Mesodermal cell (in vitro differentiated cells): ENCODE measurements around the gene PRKCG.
"Not testable (repeated sequence)": the region's sequence is repeated elsewhere in the genome, so short reads cannot be mapped to it uniquely, and the experiment has no call there.

Experiments used
- H3K27ac ChIP-seq: 2 replicates; pipeline ENCODE4 v1.7.0; 2013; ENCODE audit warnings: mild to moderate bottlenecking, low read depth, low read length, moderate library complexity; ENCODE audit not compliant: severe bottlenecking
- H3K36me3 ChIP-seq: 2 replicates; pipeline ENCODE4 v1.7.1; 2013; ENCODE audit warnings: mild to moderate bottlenecking, low read length, moderate library complexity; ENCODE audit not compliant: control insufficient read depth, insufficient read depth
- H3K4me1 ChIP-seq: one replicate; pipeline ENCODE4 v1.7.1; 2013; ENCODE audit warnings: mild to moderate bottlenecking, low read length; ENCODE audit not compliant: insufficient read depth, control insufficient read depth, poor library complexity, severe bottlenecking
- H3K4me3 ChIP-seq: 2 replicates; pipeline ENCODE4 v1.7.0; 2013; ENCODE audit warnings: low read length, control low read depth, mild to moderate bottlenecking; ENCODE audit not compliant: insufficient read depth, poor library complexity, severe bottlenecking; ENCODE audit errors: extremely low read depth
- H3K9me3 ChIP-seq: 2 replicates; pipeline ENCODE4 v1.7.1; 2013; ENCODE audit warnings: mild to moderate bottlenecking, low read length, moderate library complexity; ENCODE audit not compliant: control insufficient read depth
- WGBS, 2 experiments: methylation state at CpG; one replicate each; pipeline ENCODE4 v1.1.5; 2013; ENCODE audit warnings: missing lambda C conversion rate in 2 of 2; ENCODE audit not compliant: insufficient coverage in 2 of 2; 5-methylcytosine and 5-hydroxymethylcytosine counted together

PRKCG gene

DNA sequence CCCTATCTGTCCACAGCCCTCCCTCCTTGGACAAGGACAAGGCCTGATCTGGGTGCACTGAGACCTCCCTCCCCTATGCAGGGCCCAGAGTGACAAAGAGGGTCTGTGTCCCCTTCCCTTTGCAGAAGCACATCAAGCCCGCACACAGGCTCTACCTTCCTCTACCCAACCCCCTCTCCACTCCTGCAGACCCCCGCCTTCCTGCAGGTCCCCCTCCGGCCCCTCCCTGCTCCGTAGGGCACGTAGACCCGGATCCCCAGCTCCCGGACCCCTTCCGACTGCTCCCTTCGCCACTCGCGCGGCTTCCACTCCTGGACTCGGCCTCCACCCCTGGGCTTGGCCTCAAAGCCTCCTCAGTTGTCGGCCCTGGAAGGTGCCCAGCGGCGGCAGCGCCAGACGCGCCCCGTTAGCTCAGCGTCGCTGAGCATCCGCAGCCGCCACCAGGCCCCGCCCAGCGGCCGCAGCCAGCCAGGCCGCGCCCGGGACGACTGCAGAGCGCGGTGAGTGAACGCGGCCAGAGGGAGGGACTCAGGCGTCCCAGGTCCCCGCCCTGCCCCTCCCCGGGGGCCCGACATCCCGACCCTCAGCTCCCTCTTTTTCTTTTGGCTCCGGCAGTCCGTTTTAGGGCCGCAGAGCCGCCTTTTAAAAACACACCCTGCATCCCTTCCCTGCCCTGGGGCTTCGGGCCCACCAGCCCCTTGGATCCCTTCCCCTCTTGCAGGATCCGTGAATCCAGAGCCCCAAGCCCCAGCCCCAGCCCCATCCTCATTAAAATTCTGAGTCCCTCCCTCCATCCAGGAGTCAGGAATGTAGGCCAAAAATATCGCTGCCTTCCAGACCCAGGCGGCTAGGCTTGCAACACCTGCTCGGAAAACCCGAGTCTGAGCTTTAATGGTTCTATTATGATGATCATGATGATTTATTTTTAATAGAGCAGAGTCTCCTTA is 15.8 kb upstream of the PRKCG start:
- Histone ChIP-seq H3K36me3 (peaks cover 7% of the 10 kb centered on the region), H3K27ac (peak overlapping the region; percentile 100), H3K9me3 (no peaks in the 10 kb centered on the region), H3K4me1 (peaks cover 11% of the 10 kb centered on the region), H3K4me3 (peak overlapping the region; percentile 41)
- WGBS, 2 experiments, result 0 to 1% methylated on average over 35 to 40 of the region's 50 CpGs

DNA sequence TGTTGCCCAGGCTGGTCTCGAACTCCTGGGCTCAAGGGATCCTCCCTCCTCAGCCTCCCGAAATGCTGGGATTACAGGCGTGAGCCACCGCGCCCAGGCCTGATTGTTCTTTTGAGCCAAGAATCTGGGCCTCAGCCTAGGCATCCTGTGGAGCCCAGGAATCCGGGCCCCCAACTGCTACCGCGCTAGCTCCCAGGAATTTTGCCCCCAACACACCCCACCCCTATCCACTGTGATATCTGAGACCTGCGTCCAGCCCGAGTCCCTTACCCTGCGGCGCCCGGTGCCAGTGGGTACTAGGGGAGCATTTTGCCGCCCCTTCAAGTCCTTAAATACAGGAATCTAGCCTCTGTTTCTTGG is 15.2 kb upstream of the PRKCG start:
- Histone ChIP-seq H3K36me3 (peaks cover 13% of the 10 kb centered on the region), H3K27ac (peak overlapping the region; percentile 100), H3K9me3 (no peaks in the 10 kb centered on the region), H3K4me1 (peaks cover 13% of the 10 kb centered on the region), H3K4me3 (peak overlapping the region; percentile 41)
- WGBS, 2 experiments, result 9 to 12% methylated on average over 8 to 12 of the region's 14 CpGs

DNA sequence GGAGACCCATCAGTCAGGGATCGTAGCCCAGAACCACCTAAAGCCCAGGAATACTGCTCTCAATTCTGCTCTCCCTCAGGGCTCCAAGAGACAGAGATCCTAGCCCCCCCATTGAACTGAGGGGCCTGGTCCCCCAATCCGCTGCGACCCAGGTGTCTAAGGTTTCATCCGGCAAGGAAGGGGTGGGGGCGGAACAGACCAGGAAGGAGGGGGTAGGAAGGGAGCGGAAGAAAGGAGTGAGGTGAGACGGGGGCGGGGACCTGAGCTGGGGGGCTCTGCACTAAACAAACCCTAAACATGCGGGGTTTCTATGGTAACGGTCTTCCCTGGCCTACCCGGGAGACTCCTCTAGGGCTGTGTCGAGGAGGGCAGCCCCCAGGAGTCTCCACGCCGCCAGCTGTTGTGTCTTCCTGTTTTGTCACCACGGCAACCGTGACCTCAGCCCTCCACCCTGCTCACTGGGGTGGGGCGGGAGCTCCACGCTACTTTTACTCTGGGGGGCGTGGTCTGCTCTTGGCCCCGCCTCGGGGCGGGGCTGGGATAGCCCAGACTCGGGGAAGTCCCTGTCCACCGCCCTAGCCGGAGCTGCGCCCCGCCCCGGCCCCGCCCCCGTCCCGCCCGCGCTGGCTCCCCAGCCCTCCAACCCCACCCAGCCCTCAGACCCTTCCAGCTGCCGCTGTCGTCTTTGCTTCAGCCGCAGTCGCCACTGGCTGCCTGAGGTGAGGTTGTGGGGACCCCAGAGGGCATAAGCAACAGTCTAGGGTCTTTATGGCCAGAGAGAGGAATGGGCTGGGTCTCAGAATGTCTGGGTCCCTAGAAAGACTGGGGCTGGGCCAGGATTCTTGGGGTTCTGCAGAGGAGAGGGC is 14.5 kb upstream of the PRKCG start, which contains the start of gene MYADM:
Gene MYADM (plus strand): TSS at position 659 of the 866 bp plus-strand sequence. CDS start 5,647 bp downstream, outside the sequence.
- Histone ChIP-seq H3K4me3 (peak within 1 kb of the TSS; percentile 85), H3K27ac (peak within 1 kb of the TSS; percentile 100), H3K9me3 (no peaks in the 10 kb centered on the region), H3K4me1 (peaks cover 13% of the 10 kb centered on the region), H3K36me3 (peaks cover 20% of the 10 kb centered on the region)
- 1 to 3% methylated on average over 16 to 19 of the region's 37 CpGs for WGBS, 2 experiments

DNA sequence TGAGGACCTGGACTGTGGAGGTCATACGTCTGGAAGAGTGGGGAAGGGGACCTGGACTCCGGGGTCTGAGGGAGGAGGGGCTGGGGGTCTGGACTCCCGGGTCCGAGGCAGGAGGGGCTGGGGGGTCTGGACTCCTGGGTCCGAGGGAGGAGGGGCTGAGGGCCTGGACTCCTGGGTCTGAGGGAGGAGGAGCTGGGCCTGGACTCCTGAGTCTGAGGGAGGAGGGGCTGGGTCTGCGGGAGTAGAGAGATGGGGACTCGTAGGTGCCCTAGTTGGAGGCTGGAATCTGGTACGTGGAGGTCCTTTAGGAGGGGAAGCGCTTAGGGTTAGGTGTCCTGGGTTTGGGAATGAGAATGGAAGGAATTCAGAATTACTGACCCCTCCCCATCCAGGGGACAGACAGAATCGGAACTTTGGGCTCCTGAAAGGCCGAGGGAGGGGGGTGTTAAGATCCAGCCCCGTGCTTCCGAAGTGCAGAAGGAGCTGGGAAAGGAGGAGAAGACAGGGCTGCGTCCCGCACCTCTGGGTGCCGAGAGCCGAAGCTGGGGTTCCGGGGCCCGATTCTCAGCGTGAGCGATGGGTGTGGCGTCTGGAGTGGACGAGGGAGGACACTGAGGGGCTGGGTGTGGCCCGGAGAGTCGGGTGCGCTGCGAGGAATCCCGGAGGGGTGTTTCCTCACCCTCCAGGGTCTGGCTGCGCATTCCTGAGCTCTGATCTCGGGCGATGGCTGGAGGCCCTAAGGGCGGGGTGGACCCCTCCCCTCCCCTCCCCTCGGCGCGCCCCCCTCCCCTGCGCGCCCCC is 13.7 kb upstream of the PRKCG start:
- Histone ChIP-seq H3K9me3 (no peaks in the 10 kb centered on the region), H3K36me3 (peaks cover 28% of the 10 kb centered on the region), H3K4me1 (peaks cover 13% of the 10 kb centered on the region), H3K4me3 (peak overlapping the region; percentile 85), H3K27ac (peak overlapping the region; percentile 97)
- WGBS, 2 experiments, result 0 to 1% methylated on average over 19 to 22 of the region's 37 CpGs

DNA sequence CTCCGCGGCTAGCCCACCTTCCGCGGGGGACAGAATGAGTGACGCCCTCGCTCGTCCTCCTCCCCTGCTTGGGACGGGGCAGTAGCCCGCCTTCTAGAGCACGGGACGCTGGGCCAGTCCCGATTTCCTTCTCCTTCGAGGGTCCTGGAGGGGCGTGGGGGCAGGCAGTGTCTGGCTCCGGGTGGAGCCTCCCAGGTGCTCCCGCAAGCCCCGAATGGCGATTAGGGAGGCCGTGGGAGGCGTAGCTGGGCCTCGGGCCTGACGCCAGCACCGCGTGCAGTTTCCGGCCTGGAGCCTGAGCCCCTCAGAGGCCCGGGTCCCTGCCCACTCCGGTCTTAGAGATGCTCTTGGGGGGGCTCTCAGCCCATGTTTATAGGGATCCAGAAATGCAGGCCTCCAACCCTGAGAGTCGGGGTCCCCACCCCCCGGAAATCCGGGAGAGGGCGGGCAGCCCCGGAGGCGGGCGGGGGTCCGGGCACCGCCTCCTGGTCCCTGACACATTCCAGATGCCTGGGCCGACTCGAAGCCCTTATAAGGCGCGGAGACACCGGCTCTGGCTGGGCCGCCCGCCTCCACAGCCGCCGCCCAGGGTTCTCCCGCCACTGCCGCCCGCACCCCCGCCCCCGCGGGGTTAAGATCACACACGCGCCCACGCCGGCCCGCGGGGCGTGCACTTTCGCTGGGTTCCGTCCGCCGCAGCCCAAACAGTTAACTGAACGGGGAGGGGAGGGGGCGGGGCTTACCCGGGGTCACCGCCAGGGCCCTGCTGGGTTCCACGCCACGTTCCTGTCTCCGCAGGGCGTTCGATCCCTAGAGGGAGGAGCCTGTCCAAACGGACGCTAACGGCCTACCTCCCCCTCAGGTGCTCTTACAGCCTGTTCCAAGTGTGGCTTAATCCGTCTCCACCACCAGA is 12.8 kb upstream of the PRKCG start:
- H3K4me1 ChIP-seq, result peaks cover 15% of the 10 kb centered on the region
- H3K27ac ChIP-seq, result peak overlapping the region; percentile 97
- WGBS, 2 experiments, result 0 to 1% methylated on average over 25 to 55 of the region's 75 CpGs
- peak overlapping the region; percentile 85 for H3K4me3 ChIP-seq
- peaks cover 36% of the 10 kb centered on the region for H3K36me3 ChIP-seq
- H3K9me3 ChIP-seq, result no peaks in the 10 kb centered on the region

DNA sequence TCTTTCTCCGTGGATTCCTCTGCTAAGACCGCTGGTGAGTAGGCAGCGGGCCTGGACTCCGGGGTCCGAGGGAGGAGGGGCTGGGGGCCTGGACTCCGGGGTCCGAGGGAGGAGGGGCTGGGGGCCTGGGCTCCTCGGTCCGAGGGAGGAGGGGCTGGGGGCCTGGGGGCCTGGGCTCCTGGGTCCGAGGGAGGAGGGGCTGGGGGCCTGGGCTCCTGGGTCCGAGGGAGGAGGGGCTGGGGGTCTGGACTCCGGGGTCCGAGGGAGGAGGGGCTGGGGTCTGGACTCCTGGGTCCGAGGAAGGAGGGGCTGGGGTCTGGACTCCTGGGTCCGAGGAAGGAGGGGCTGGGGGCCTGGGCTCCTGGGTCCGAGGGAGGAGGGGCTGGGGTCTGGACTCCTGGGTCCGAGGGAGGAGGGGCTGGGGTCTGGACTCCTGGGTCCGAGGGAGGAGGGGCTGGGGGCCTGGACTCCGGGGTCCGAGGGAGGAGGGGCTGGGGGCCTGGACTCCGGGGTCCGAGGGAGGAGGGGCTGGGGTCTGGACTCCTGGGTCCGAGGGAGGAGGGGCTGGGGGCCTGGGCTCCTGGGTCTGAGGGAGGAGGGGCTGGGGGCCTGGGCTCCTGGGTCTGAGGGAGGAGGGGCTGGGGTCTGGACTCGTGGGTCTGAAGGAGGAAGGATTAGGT is 12.1 kb upstream of the PRKCG start:
- peak overlapping the region; percentile 97 for H3K27ac ChIP-seq
- H3K36me3 ChIP-seq, result peaks cover 44% of the 10 kb centered on the region
- WGBS, 2 experiments, result 21 to 67% methylated on average over 1 to 6 of the region's 24 CpGs
- H3K4me3 ChIP-seq, result peak overlapping the region; percentile 85
- H3K9me3 ChIP-seq, result not testable (repeated sequence)
- peaks cover 18% of the 10 kb centered on the region for H3K4me1 ChIP-seq

DNA sequence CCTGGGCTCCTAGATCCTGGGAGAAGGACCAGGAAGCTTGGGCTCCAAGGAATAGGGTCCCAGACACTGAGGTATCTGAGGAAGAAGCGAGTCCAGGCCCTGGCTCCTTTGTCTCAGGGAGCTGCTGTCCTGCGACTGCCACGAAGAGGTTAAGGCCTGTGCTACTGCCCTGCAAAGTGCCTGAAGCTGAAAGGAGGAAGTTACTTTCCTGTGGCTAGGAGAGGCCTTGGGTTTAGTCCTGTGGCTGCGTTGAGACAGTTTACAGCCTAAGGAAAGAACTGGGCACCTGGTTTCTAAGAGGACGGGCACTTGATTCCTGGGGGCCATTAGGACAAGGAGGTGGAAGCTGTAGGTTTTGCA is 11.5 kb upstream of the PRKCG start:
- Histone ChIP-seq H3K9me3 (no peaks in the 10 kb centered on the region), H3K4me3 (peak overlapping the region; percentile 85), H3K36me3 (peaks cover 50% of the 10 kb centered on the region), H3K4me1 (peaks cover 18% of the 10 kb centered on the region), H3K27ac (peak overlapping the region; percentile 45)
- WGBS, 2 experiments, result 87 to 96% methylated on average over 5 of the region's 5 CpGs

DNA sequence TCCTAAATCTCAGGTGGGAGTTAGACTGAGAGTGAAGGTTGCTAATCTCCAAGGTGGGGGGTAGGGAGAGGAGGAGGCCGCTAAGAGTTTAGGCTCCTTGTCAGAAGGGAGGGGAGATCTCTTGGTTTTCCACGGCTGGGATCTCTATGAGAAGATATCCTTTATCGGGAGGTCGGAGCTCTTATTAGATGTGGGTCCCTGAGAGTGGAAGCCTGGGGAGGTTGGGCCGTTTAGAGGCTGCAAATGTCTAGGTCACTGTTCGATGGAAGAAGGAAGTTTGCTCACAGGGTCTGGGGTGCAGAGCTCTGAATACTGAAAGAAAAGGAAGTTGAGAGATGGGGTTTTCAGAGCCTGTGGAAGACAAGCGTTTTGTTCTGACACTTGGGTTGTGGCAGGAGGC is 10.5 kb upstream of the PRKCG start:
- peaks cover 57% of the 10 kb centered on the region for H3K36me3 ChIP-seq
- 90 to 97% methylated on average over 4 to 6 of the region's 7 CpGs for WGBS, 2 experiments

DNA sequence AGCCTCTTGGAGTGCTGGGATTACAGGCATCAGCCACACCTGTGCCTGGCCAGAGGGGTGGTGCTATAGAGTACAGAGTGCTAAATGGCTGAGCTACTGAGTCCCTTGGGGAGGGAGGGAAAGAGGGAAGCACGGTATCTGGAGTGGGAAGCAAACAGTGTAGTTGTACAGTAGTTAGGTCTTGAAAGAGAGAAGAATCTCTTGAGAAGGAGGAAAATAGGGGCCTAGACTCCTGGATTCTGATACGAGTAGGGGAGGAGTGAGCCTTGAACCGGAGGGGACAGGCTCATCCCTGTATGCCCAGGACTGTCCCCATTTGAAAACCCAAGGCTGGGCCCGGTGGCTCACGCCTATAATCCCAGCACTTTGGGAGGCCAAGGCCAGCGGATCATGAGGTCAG is 9.2 kb upstream of the PRKCG start:
- H3K4me1 ChIP-seq, result peaks cover 8% of the 10 kb centered on the region
- peaks cover 59% of the 10 kb centered on the region for H3K36me3 ChIP-seq
- no peak overlapping the region for H3K4me3 ChIP-seq
- 88 to 96% methylated on average over 5 to 6 of the region's 6 CpGs for WGBS, 2 experiments
- no peak overlapping the region for H3K27ac ChIP-seq
- no peaks in the 10 kb centered on the region for H3K9me3 ChIP-seq

More for the DNA sequence above, 10.5 kb upstream of the PRKCG start:
- H3K4me1 ChIP-seq, result peaks cover 13% of the 10 kb centered on the region
- no peak overlapping the region for H3K4me3 ChIP-seq
- no peaks in the 10 kb centered on the region for H3K9me3 ChIP-seq
- no peak overlapping the region for H3K27ac ChIP-seq
